ENCODE data around the gene PITRM1.

The PITRM1 gene

GRCh38 chr10:3136336-3136735, 36.2 kb downstream of the PITRM1 start:
- DNase-seq = no peak

DNA sequence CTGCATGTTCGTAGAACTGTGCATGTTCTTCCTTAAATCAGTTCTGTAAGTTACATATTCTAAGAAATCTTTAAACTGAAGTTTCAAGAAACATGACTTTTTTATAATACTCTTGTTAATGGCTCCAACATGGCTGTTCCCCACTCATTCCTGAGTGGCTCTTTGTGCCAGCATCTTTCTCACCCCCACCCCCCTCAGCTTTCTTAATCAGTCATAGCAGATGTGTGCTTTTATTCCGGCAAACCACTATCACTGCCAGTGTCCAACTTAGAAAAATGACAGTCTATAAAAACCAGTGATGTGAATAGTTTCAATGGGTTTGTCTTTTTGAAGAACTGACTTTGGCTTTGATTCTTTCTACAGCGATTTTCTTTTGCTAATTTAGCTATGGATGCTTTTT, 37.6 kb downstream of the PITRM1 start:
- DNase-seq = no peak

GRCh38 chr10:3133948-3134347, 38.6 kb downstream of the PITRM1 start:
- no peak for DNase-seq

- DNase-seq = no peak
These were observed 40.3 kb downstream of the PITRM1 start for GRCh38 chr10:3132036-3133025.

GRCh38 chr10:3131098-3131497, 41.5 kb downstream of the PITRM1 start:
- DNase-seq = no peak

GRCh38 chr10:3129581-3130340, 42.8 kb downstream of the PITRM1 start:
- DNase-seq = no peak

DNA sequence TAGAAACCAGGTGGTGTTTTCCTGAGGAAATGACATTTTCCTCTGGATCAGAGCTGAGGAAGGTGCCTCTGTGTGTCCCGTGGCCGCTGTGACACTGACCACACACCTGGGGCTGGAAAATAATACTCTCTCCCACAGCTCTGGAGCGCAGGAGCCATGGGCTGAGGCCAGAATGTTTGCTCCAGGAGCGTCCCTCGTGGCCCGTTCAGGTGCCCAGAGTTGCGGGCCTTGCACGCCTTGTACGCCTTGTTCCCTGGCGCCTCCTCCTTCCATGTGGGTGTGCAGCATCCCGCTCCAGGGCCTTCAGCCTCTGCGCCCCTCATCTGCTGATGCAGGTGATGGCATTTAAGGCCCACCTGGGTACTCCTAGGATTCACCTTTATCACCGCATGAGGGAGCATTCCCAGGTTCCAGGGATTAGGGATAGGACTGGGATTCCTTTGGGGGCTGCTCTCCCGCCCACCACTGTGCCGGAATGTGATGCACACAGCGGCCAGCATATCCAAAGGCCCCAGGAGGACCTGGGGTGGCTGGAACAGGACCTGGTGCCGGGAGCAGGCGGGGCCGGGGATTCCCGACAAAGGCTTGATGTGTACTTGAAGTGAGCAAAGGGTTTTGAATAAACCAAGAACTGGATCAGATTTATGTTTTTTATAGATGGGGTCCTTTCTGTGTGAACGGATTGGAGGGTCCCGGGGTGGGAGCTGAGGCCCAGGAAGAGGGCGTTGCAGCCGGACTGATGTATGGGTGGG, 44.0 kb downstream of the PITRM1 start:
- DNase-seq = no peak

GRCh38 chr10:3127921-3128320, 44.7 kb downstream of the PITRM1 start:
- no peak for DNase-seq

DNA sequence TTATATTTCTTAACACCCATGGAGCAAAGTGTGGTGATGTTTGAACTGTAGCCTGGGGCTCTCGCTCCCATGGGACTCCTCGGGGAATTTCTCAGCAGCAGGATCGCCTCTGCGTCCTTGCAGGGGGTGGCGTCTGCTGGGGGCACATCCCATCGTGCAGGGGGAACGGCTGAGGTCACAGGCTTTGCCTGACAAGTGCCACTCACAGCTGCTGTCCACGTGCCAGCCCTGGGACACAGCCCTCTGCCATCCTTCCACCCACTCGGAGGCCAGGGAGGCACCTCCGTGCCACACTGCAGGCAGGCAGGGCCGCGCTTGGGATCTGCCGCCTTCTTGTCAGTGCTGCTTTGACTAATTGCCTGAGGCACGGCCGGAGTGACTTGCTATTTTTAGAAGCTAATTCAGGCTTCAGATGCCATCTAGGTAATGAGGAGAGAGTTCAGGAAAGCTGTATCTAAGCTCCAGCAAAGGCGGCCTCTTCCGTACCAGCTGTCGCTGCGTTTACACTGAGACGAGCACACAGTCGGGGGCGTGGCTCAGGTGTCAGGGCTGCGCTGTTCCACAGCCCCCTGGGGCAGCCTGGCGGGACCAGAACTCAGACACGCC, 45.7 kb downstream of the PITRM1 start:
- DNase-seq = no peak

DNA sequence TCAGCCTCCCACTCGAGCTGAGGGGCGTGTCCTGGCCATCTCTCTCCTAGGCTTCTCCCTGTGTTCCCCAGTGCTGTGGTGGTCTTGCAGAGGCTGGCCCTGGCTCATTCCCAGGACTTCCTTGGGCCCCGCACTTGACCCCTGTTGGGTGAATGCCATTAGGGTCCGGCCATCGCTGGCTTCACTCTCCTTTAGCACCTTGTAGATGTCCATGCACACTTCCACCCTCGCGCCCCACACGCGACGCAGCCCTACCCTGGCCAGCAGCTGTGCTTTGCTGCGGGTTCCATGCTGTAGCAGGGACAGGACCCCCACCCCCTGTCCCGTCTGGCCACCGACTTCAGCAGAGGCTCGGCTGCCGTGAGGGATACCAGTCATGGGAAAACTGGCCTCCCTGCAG, 46.3 kb downstream of the PITRM1 start:
- DNase-seq = no peak

GRCh38 chr10:3125527-3126170, 46.9 kb downstream of the PITRM1 start:
- DNase-seq = no peak

GRCh38 chr10:3124412-3125175, 48.0 kb downstream of the PITRM1 start:
- no peak for DNase-seq

DNA sequence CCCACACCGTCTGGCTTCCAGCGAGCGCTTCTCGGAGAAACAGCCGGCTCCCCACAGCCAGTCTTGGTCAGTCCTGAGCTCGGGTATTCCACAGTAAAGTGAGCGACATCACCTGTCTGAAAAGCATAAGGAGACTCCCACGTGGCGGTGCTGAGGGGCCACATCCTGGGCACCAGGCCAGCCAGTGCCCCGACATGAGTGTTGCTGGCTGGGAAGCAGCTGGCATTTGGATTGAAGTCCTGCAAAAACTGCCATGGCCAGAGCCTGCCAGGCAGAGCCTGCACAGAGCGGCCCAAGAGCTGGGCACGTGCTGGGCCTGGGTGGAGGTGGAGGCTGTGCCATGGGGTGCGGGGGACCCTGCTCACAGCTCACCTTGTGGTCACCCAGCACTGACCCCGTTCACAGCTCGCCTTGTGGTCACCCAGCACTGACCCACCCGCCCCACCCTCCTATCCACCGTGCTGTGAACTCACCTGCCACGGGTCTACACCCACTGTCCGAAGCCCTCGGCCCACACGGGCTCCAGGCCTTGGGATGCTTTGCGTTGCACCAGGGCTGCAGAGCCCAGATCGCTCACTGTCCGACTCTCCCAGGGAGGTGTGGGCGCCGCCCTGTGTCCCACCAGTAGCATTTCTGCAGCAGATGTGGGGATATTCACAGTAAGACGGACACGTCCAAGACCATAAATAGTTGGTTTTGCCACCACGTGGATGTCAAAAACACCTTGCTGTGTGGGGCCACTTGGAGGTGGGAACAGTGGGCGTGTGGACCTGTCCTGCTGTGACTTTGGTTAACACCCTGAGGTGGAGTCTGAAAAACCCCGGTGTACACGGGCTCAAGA, 48.8 kb downstream of the PITRM1 start:
- DNase-seq = no peak

DNA sequence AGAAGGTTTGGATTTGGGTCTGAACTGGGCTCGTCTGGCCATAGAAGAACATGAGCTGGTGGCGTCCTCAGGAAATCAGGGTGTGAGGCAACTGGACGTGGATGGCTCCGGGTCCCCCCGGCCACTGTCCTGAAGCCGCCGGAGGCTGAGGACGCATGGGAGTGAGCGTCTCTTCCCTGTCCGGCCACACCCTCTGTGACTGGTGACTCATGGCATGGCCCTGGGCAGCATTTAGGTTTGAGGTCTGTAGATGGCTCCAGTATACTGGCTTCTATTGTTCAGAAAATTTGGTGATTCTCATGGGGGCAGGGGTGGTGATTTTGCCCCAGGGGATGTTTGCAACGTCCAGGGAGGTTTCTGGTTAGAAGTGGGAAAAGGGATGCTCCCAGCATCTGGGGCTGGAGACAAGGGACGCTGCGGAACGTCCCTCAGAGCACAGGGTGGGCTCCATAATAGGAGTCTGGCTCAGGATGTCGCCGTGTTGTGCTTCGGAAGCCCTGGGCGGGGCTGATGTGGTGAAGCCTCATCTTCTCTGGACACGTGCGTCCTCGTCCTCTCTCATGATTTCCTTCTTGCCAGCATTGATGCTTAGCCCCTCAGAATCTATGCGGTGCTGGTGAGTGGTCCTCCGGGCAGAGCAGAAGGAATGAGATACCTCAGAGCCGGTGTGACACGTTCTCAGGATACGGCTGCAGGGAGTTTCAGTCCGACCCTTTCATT, 49.9 kb downstream of the PITRM1 start:
- DNase-seq = no peak

GRCh38 chr10:3122034-3122433, 50.5 kb downstream of the PITRM1 start:
- DNase-seq = no peak

DNA sequence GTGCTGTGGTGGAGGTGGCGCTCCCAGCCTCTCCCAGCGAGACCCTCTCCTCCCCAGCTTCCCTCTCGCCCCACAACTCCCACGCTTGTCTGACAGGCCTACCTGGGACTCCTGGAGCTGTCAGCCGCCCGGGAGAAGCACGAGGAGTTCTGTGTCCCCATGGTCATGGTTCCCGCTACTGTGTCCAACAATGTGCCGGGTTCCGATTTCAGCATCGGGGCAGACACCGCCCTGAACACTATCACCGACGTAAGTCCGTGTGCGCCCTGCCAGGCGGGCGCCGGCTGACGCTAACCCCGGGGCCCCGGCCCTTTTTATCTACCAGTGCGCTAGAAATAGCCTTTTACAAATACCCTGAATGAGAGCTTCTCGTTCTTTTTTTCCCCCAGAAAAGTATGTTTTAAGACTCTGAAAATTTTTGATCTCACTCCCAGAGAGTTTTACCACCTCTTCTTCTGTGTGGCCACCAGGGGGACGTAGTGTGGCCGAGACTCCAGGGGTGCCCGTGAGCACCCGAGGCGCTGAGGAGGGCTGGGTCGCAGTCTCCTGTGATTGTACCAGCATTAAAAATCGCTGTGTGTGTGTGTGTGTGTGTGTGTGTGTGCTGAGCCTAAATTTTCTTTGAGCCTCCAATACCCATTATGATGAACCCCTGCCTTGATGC, 52.7 kb downstream of the PITRM1 start:
- DNase-seq = no peak

- DNase-seq = no peak
These were observed 53.9 kb downstream of the PITRM1 start for GRCh38 chr10:3118641-3119091.

- no peak for DNase-seq
These were observed 55.1 kb downstream of the PITRM1 start for GRCh38 chr10:3117486-3117885.

- DNase-seq = no peak
These were observed 56.0 kb downstream of the PITRM1 start for GRCh38 chr10:3116508-3117100.
